Skeletal muscle satellite cell (primary cell): Measurements from ENCODE around the gene TCEAL2. TPM values are rescaled to one million over a fixed set of nuclear protein-coding genes. Genes with fewer than 3 reads are reported as not detected.
"Not testable (repeated sequence)": the region's sequence is repeated elsewhere in the genome, so short reads cannot be mapped to it uniquely, and the experiment has no call there.

ENCODE experiments used
- H3K27me3 ChIP-seq: 2 replicates; pipeline ENCODE4 v1.7.0; 2013; ENCODE audit warnings: low read length; ENCODE audit not compliant: control insufficient read depth, insufficient read depth
- H3K36me3 ChIP-seq: 2 replicates; pipeline ENCODE4 v1.7.0; 2013; ENCODE audit warnings: mild to moderate bottlenecking, control low read depth, low read length; ENCODE audit not compliant: insufficient read depth
- H3K4me1 ChIP-seq: 2 replicates; pipeline ENCODE4 v1.7.0; 2013; ENCODE audit warnings: low read length; ENCODE audit not compliant: control insufficient read depth, insufficient read depth
- H3K4me2 ChIP-seq: 2 replicates; pipeline ENCODE4 v1.7.0; 2013; ENCODE audit warnings: mild to moderate bottlenecking, low read length
- H3K4me3 ChIP-seq: 2 replicates; pipeline ENCODE4 v1.7.0; 2013; ENCODE audit warnings: low read length
- H3K9ac ChIP-seq: 2 replicates; pipeline ENCODE4 v1.7.0; 2013; ENCODE audit warnings: mild to moderate bottlenecking, low read depth, low read length, moderate library complexity
- H3K9me3 ChIP-seq: replicated peaks from 2 replicates; pipeline ENCODE4 v1.7.0; 2013; ENCODE audit warnings: mild to moderate bottlenecking, control low read depth, low read length
- total RNA-seq: library from RNA; depleted of rRNA; stranded (reverse); fragments of >200 nt; gene quantifications from 2 replicates; pipeline ENCODE4 v1.2.3, GENCODE V29; 2012; rRNA removed

TCEAL2 gene
- total RNA-seq, result not detected in 2 replicates

- H3K27me3 ChIP-seq, result peaks cover 41% of the 10 kb centered on the region
- H3K9ac ChIP-seq, H3K4me1 ChIP-seq, H3K4me3 ChIP-seq, H3K36me3 ChIP-seq, H3K4me2 ChIP-seq, H3K9me3 ChIP-seq: not testable (repeated sequence)
Observed at GRCh38 chrX:102125436-102125835, at the start of gene TCEAL2. TCEAL2 (plus strand) TSS chrX:102125679; CDS start chrX:102126831, 1,152 bp downstream.

- Histone ChIP-seq H3K9me3 (no peaks in the 10 kb centered on the region), H3K4me3 (no peak overlapping the region), H3K4me2 (no peak overlapping the region), H3K27me3 (peaks cover 6% of the 10 kb centered on the region), H3K36me3 (no peaks in the 10 kb centered on the region), H3K9ac (no peak overlapping the region), H3K4me1 (no peaks in the 10 kb centered on the region)
Observed at GRCh38 chrX:102077426-102077825, 48.1 kb upstream of the TCEAL2 start.

GRCh38 chrX:102085706-102086105, 39.8 kb upstream of the TCEAL2 start:
- Histone ChIP-seq H3K4me3 (no peak overlapping the region), H3K9me3 (no peaks in the 10 kb centered on the region), H3K4me2 (no peak overlapping the region), H3K27me3 (no peaks in the 10 kb centered on the region), H3K9ac (no peak overlapping the region), H3K4me1 (no peaks in the 10 kb centered on the region), H3K36me3 (no peaks in the 10 kb centered on the region)

DNA sequence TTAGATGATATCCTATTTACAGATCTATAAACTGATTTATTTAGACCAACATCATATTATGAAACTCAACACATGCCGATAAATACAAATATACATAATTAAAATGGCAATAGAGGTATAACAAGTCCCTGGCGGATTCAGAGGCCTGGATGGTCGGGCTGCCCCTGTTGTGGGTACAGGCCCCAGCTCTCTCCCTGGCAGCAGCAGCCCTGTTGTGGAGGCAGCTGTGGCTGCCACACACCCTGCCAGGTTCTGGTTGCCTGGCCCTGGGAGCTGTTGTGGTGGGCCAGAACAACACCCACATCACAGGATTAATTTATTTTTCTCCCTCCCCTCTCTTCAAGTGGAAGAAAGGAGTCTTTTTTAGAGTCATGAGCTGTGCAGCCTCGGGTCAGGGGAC, 12.1 kb upstream of the TCEAL2 start:
- Histone ChIP-seq H3K4me3 (no peak overlapping the region), H3K4me2 (no peak overlapping the region), H3K9ac (no peak overlapping the region), H3K9me3 (no peaks in the 10 kb centered on the region), H3K36me3 (no peaks in the 10 kb centered on the region), H3K4me1 (no peaks in the 10 kb centered on the region), H3K27me3 (peaks cover 3% of the 10 kb centered on the region)

DNA sequence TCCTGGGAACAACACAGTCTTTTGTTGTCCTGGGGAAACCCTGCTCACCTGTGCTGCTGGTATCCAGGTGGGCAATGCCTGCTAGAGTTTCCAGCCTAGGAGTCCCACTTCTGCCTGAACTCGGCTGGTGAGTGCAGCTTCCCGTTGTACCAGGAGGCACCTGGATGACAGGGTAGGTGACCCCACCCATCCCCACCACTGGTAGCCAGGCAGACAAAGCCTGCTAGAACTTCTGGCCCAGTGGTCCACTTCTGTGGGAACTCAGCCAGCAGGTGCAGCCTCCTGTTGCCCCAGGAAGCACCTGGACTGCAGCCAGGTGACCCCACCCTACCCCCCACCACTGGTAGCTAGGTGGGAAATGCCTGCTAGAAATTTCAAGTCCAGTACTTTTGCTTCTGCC, 9.7 kb upstream of the TCEAL2 start:
- no peak overlapping the region for H3K4me3 ChIP-seq
- H3K4me2 ChIP-seq, result no peak overlapping the region
- no peaks in the 10 kb centered on the region for H3K4me1 ChIP-seq
- peaks cover 6% of the 10 kb centered on the region for H3K27me3 ChIP-seq
- no peak overlapping the region for H3K9ac ChIP-seq
- H3K36me3 ChIP-seq, result no peaks in the 10 kb centered on the region
- no peaks in the 10 kb centered on the region for H3K9me3 ChIP-seq

DNA sequence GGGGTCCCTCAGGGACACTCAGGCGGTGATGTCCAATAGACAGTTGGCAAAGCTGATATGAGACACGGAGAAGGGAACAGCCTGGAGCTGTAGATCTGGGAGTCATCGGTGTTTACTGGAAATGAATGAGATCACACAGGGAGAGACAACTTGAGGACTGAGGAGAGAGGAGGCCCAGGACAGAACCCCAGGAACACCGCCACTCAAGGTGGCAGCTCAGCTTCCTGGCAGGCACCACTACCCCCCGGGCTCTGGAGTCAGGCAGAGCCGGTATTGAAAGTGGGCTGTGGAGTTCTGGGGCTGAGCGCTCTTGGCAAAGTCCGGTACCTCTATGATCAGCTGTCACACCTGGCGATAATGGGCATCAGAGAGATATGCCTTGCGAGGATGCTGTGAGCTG, 465 bp upstream of the TCEAL2 start:
- not testable (repeated sequence) for H3K4me1 ChIP-seq, H3K4me2 ChIP-seq, H3K4me3 ChIP-seq, H3K9ac ChIP-seq, H3K9me3 ChIP-seq, H3K36me3 ChIP-seq
- peaks cover 38% of the 10 kb centered on the region for H3K27me3 ChIP-seq

- not testable (repeated sequence) for H3K4me2 ChIP-seq, H3K9me3 ChIP-seq, H3K4me3 ChIP-seq, H3K36me3 ChIP-seq, H3K4me1 ChIP-seq, H3K9ac ChIP-seq
- H3K27me3 ChIP-seq, result peaks cover 43% of the 10 kb centered on the region
Observed at GRCh38 chrX:102126080-102126818, 770 bp downstream of the TCEAL2 start.

DNA sequence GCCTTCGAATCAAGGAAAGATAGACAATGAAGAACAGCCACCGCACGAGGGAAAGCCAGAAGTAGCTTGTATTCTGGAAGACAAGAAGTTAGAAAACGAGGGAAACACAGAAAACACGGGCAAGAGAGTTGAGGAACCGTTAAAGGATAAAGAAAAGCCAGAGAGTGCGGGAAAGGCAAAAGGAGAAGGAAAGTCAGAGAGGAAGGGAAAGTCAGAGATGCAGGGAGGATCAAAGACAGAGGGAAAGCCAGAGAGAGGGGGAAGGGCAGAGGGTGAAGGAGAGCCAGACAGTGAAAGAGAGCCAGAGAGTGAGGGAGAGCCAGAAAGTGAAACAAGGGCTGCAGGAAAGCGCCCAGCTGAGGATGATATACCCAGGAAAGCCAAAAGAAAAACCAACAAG, 1.4 kb downstream of the TCEAL2 start:
- no peak overlapping the region for H3K9ac ChIP-seq
- no peaks in the 10 kb centered on the region for H3K4me1 ChIP-seq
- no peaks in the 10 kb centered on the region for H3K9me3 ChIP-seq
- H3K36me3 ChIP-seq, result no peaks in the 10 kb centered on the region
- no peak overlapping the region for H3K4me3 ChIP-seq
- peaks cover 49% of the 10 kb centered on the region for H3K27me3 ChIP-seq
- H3K4me2 ChIP-seq, result no peak overlapping the region

DNA sequence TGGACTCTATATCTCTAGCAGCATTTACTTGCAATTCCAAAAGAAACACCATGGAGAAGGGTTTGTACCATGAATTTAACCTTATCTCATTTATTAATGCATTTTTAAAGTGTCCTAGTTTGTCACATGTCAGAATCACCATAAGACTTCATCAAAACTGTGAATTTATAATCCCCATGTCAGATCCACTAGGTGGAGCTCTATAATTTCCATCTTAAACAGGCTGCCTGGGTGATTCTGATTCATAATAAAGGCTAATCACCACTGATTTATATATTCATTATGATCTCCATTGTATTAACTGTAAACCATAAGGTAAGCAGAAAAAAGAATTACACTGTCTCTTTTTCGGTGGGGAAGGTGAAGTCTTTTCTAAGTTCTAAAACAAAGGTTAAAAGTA, 4.0 kb downstream of the TCEAL2 start:
- H3K27me3 ChIP-seq, result peaks cover 63% of the 10 kb centered on the region
- H3K36me3 ChIP-seq, result no peaks in the 10 kb centered on the region
- no peak overlapping the region for H3K4me2 ChIP-seq
- H3K4me1 ChIP-seq, result no peaks in the 10 kb centered on the region
- no peaks in the 10 kb centered on the region for H3K9me3 ChIP-seq
- no peak overlapping the region for H3K4me3 ChIP-seq
- H3K9ac ChIP-seq, result no peak overlapping the region

- Histone ChIP-seq H3K9ac (no peak overlapping the region), H3K27me3 (peaks cover 33% of the 10 kb centered on the region), H3K36me3 (no peaks in the 10 kb centered on the region), H3K4me2 (no peak overlapping the region), H3K9me3 (no peaks in the 10 kb centered on the region), H3K4me3 (no peak overlapping the region), H3K4me1 (no peaks in the 10 kb centered on the region)
Observed at GRCh38 chrX:102138064-102138463, 12.6 kb downstream of the TCEAL2 start.

GRCh38 chrX:102140876-102141275, 15.4 kb downstream of the TCEAL2 start:
- H3K4me3 ChIP-seq, H3K9ac ChIP-seq, H3K36me3 ChIP-seq, H3K4me1 ChIP-seq, H3K9me3 ChIP-seq, H3K4me2 ChIP-seq: not testable (repeated sequence)
- peaks cover 15% of the 10 kb centered on the region for H3K27me3 ChIP-seq

GRCh38 chrX:102141631-102142030, 16.2 kb downstream of the TCEAL2 start:
- H3K4me2 ChIP-seq, H3K4me3 ChIP-seq, H3K9me3 ChIP-seq, H3K36me3 ChIP-seq, H3K4me1 ChIP-seq, H3K9ac ChIP-seq: not testable (repeated sequence)
- peaks cover 14% of the 10 kb centered on the region for H3K27me3 ChIP-seq
